ENCODE results near the gene ROGDI.

DNA sequence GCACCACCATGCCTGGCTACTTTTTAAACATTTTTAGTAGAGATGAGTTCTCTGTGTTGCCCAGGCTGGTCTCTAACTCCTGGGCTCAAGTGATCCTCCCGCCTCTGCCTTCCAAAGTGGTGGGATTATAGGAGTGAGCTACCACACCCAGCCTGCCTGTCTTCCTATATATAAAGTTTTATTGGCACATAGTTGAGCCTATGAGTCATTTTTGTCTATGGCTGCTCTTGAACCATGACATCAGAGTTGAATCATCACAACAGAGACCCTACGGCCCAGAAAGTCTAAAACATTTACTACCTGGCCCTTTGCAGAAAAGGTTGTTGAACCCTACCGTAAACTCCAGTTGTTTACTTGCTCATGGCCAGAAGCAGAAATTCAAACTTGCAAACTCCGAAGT is 22.2 kb downstream of the ROGDI start:
- no peak for TF ChIP-seq EZH2phosphoT487 (IDR thresholded peaks at IDR 0.05; ENCODE audit: borderline replicate concordance, low read depth)
- TF ChIP-seq, protein P1, sequence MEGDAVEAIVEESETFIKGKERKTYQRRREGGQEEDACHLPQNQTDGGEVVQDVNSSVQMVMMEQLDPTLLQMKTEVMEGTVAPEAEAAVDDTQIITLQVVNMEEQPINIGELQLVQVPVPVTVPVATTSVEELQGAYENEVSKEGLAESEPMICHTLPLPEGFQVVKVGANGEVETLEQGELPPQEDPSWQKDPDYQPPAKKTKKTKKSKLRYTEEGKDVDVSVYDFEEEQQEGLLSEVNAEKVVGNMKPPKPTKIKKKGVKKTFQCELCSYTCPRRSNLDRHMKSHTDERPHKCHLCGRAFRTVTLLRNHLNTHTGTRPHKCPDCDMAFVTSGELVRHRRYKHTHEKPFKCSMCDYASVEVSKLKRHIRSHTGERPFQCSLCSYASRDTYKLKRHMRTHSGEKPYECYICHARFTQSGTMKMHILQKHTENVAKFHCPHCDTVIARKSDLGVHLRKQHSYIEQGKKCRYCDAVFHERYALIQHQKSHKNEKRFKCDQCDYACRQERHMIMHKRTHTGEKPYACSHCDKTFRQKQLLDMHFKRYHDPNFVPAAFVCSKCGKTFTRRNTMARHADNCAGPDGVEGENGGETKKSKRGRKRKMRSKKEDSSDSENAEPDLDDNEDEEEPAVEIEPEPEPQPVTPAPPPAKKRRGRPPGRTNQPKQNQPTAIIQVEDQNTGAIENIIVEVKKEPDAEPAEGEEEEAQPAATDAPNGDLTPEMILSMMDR (IDR thresholded peaks at IDR 0.05): no peak
- no peak for TF ChIP-seq EP300 (IDR thresholded peaks at IDR 0.05; ENCODE audit: borderline replicate concordance in 1 of 2, low read depth in 1 of 2, low read length in 1 of 2)
- TF ChIP-seq, protein P2, sequence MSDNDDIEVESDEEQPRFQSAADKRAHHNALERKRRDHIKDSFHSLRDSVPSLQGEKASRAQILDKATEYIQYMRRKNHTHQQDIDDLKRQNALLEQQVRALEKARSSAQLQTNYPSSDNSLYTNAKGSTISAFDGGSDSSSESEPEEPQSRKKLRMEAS (IDR thresholded peaks at IDR 0.05; ENCODE audit: low read depth): no peak
- TF ChIP-seq TCF12 (IDR thresholded peaks at IDR 0.05): no peak
- TF ChIP-seq RAD21 (IDR thresholded peaks at IDR 0.05; ENCODE audit: low read length): no peak
- no peak for TF ChIP-seq TAF1 (IDR thresholded peaks at IDR 0.05; ENCODE audit: borderline replicate concordance, low read depth, low read length)
- no peak for TF ChIP-seq GATA2 (CRISPR knock-in tag; IDR thresholded peaks at IDR 0.05)
- TF ChIP-seq, protein P3, sequence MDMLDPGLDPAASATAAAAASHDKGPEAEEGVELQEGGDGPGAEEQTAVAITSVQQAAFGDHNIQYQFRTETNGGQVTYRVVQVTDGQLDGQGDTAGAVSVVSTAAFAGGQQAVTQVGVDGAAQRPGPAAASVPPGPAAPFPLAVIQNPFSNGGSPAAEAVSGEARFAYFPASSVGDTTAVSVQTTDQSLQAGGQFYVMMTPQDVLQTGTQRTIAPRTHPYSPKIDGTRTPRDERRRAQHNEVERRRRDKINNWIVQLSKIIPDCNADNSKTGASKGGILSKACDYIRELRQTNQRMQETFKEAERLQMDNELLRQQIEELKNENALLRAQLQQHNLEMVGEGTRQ (IDR thresholded peaks at IDR 0.05; ENCODE audit: borderline replicate concordance, low read depth, low read length): no peak
